CD4-positive, alpha-beta T cell treated with Interleukin-1 beta for 1 hour (primary cell): Measurements from ENCODE around the gene SNAP91.
A peak's percentile ranks its signal among the peaks of the same experiment; 100 is the strongest.
"Not testable (repeated sequence)": the region's sequence is repeated elsewhere in the genome, so short reads cannot be mapped to it uniquely, and the experiment has no call there.

Source experiments
- DNase-seq, 2 donors: peaks; one replicate each; pipeline ENCODE4 v3.0.0-alpha.2; 2020 to 2022

Gene SNAP91

DNA sequence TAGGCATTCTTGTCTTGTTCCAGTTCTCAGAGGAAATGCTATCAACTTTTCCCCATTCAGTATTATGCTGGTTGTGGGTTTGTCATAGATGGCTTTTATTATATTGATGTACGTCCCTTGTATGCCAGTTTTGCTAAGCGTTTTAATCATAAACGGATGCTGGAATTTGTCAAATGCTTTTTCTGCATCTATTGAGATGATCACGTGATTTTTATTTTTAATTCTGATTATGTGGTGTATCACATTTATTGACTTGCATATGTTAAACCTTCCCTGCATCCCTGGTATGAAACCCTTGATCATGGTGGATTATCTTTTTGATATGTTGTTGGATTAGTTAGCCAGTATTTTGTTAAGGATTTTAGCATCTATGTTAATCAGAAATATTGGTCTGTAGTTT, 79.0 kb downstream of the SNAP91 start:
- not testable (repeated sequence) for DNase-seq

DNA sequence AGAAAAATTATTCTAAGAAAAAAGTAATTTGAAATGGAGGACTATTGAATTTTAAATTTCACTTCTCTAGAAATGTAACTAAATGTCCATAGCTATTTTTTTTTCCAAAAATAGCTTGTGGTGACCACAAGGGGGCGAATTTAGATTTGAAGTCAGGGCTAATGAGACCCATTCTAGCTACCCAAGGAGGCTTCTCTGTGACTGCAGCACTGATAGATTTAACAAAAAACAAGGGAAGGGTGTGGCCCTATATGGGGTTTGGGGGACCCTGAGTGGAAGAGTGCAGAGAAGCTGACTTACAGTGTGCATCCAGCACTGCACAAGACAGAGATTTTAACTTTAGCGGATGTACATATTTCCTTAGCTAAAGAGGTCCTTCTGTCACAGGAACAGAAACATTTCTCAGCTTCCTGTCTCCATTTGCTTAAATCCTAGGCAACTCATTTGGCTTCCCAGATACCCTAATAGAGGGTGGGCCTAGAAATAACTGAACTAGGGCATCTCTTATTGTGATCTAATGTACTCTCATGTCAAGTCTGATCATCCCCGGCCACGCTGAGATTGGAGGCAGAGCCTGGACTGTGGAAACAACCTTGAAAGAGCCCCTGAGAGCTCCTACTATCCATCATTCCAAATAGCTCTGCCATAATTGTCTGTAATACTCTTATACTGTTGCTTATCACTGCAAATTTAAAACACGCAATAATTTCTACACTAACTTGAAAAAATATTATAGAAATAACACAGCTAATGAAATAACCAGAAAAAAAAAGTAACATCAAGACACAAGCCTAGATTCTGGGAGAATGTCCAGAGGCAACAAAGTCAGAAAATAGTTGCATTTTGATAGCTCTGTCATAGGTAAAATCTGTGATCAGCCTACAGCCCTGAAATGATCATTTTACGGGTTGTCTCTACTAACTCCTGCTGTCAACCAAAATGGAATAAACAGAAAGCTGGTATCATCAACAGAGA, 93.6 kb downstream of the SNAP91 start:
- peak in 1 of 2 donors; percentile 11 for DNase-seq

DNA sequence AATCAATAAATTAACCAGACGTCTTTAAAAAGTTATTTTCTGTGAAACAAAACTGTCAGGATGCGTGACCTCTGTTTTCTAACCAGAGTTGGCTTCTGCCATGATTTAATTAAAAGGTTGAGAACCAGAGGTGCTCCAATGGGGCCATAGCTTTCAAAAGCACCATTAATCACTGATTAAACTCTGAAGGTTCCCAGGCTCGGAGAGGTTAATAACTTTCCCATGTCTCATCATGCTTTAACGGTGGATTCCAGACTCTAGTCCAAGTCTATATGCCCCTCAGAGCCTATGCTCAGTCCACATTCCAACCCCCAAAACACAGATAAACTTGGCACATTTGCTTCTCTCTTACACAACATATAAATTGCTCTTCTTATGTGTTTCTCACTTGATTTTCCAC, 95.5 kb downstream of the SNAP91 start:
- no peak for DNase-seq

GRCh38 chr6:83609248-83609647, 99.7 kb downstream of the SNAP91 start:
- no peak for DNase-seq

DNA sequence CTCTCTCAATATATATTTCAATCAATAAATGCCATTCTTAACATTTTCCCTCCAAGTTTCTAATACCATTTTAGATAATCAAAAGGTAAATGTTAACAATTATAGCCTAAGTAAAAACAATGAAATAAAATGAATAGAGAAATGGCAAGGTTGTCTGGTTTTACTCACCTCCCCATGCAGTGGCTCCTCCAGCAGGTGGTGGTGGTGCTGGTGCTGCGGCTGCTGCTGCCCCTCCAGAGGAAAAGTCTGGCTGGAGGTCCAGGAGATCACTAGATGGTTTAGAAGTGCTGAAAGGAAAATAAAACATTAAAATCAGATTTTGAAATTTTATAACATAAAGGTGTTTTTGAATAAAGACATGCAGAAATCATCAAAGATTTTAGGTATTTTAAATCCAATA, 103.4 kb downstream of the SNAP91 start:
- no peak for DNase-seq

DNA sequence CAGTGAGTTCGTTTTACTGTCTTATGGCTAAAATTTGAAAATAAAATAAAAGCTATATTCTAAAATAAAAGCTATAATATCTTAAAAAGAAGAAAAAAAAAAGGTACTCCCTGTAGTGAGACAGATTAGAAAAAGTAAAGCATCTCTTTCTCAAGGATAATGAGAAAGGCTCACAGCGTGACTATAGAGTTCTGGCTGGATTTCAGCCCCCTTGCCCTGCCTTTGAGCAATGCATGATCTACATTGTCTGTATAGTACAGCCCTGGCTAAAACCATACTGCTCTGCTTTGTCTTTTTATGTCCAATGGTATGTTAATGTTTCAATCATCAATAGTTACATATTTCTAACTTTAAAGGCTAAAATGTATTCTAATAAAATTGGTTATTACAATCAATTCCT, 105.3 kb downstream of the SNAP91 start:
- DNase-seq = no peak

- no peak for DNase-seq
Measured at GRCh38 chr6:83601119-83601518, 107.8 kb downstream of the SNAP91 start.

- DNase-seq = no peak
Measured at GRCh38 chr6:83600459-83600858, 108.4 kb downstream of the SNAP91 start.

DNA sequence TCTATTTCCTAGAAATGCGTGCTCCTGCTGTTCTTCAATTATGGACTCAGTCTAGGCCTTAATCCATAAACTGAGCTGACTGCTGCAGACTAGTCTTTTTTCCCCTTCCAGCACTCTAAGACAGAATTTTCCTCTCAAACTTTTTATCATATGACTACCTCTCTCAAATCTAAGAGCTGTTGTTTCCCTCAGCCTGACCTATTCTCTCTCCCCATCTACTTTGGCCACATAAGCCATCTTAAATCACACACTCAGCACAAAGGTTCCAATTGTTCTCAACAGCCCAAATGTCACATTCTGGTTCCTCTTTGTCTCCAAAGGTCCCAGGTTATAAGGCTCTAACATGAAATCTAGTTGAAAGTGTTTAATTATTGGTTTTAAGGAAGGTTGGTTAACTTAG, 111.4 kb downstream of the SNAP91 start:
- no peak for DNase-seq

DNA sequence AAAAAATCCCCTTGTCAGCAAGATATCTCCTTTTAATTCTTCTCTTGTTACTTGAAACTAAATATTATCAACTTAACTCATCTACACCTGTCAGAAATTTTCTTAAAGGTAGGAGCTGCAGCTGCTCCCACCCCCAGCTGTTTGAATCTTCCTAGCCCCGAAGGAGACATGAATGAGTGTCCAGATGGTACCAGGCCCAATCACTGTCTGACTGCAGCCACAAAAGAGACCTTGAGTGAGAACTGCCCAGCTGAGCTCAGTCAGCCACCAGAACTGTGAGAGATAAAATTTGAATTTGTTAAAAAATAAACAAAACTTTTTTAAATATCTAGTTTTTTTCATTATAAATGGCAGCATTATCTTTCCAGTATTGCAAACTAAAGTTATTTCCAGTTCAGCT, 111.8 kb downstream of the SNAP91 start:
- no peak for DNase-seq

DNA sequence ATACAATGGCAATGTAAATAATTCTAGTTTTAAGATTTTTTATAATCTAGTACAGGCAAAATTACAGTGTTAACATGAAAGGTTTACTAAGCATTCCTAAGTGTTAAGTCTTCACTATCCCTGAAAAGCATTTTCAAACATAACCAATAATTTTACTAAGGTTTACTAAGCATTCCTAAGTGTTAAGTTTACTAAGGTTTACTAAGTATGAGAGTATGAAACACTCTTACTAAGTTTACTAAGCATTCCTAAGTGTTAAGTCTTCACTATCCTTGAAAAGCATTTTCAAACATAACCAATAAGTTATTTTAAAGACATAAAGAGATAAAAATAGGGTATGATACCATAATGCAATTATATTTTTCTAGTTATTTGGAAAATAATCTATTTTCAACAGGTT, 114.0 kb downstream of the SNAP91 start:
- DNase-seq = no peak

DNA sequence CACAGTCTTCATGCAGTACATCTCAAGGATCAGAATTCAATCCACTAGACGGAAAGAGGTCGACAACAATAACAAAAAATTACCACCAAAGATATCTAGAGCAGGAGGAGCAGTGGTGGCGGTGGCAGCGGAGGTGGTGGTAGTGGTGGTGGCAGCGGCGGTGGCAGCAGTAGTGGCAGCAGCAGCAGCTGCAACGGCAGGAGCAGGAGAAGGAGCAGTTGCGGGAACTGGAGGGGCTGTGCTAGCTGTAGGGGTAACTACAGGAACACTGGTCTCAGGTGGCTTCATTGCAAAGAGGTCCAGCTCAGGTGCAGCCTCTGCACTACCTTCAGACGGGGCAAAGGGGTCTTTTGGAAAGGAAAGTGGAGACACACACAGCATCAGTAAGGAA, 115.5 kb downstream of the SNAP91 start:
- DNase-seq = no peak

DNA sequence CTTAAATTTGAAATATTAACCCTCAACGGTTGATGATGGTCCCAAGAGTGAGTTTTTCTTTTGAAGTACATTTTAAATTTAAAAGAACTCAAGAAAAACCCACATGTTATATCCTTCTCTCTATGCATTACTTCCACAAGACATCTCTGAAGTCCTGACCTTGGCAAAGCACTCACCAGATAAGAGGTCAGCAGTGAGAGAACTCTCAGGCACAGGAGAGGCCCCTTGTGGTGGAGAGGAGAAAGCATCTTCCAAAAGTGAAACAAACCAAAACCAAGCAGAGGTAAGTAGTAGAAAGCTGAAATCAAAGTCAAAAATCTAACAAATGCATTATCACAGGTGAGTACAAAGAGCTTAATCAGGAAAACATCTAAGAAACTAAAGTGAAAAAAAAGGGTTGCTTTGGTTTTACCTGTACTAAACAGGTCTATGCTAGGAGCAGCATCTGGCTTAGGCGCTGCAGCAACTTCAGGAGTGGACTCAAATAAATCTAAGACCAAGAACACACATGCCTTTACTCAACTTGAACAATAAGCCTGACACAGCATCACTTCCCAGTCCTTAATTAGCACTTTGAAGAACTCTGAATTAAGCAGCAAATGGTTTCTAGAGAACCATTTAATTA, 116.0 kb downstream of the SNAP91 start:
- DNase-seq = peak in 1 of 2 donors; percentile 4

- DNase-seq = no peak
Measured at GRCh38 chr6:83590416-83590815, 118.5 kb downstream of the SNAP91 start.

- no peak for DNase-seq
Measured at GRCh38 chr6:83589076-83589475, 119.8 kb downstream of the SNAP91 start.

GRCh38 chr6:83578057-83578456, 130.8 kb downstream of the SNAP91 start:
- no peak for DNase-seq

DNA sequence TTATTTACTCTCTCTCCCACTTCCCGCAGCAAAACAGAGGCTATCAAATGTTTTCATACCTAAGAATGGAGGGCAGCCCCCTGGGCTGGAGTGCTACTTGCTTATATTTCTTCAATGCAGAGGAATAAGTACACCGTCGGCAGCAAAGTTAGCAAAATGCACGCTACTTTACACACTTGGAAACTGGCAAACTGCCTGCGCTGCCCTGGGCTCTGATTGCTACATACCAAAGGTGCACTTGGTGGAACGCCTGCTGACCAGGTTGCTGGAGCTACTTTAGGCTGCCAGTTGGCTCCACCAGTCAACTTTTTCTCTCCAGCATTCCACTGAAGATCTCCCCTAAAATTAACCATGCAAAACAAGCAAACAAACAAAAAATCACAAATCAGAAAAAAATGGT, 134.1 kb downstream of the SNAP91 start:
- no peak for DNase-seq

DNA sequence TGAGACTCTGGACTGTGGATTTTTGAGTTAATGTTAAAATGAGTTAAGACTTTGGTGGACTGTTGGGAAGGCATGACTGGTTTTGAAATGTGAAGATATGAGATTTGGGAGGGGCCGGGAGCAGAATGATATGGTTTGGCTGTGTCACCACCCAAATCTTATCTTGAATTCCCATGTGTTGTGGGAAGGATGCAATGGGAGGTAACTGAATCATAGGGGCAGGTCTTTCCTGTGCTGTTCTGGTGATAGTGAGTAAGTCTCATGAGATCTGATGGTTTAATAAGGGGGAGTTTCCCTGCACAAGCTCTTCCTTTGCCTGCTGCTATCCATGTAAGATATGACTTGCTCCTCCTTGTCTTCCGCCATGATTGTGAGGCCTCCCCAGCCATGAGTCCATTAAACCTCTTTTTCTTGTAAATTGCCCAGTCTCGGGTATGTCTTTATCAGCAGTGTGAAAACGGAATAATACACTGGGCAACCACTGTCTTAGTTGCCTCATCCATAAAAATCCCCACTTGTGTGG, 137.2 kb downstream of the SNAP91 start:
- not testable (repeated sequence) for DNase-seq

- no peak for DNase-seq
Measured at GRCh38 chr6:83558975-83559374, 149.9 kb downstream of the SNAP91 start.

GRCh38 chr6:83556871-83557270, 152.0 kb downstream of the SNAP91 start:
- DNase-seq = no peak

DNA sequence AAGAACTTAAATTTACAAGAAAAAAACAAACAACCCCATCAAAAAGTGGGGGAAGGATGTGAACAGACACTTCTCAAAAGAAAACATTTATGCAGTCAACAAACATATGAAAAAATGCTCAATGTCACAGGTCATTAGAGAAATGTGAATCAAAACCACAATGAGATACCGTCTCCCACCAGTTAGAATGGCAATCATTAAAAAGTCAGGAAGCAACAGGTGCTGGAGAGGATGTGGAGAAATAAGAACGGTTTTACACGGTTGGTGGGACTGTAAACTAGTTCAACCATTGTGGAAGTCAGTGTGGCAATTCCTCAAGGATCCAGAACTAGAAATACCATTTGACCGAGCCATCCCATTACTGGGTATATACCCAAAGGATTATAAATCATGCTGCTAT, 157.2 kb downstream of the SNAP91 start:
- not testable (repeated sequence) for DNase-seq

GRCh38 chr6:83550482-83550881, 158.4 kb downstream of the SNAP91 start:
- DNase-seq = not testable (repeated sequence)

- DNase-seq = peak; percentile 1 to 4
Measured at GRCh38 chr6:83546636-83547035, 162.3 kb downstream of the SNAP91 start.

DNA sequence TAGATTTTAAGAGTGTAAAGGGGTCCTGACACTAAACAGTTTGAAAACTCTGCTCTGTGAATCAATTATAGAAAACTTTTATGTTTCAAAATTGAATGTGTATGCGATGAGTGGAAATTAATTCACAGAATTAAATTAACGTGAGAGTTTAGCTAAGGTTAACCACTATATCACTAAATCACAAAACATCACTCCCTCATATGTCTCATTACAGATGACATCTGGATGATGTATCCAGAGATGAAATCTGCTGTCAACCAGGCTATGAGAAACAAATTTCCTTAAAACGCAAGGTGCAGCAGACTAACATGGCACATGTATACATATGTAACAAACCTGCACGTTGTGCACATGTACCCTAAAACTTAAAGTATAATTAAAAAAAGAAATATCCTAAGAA, 169.2 kb downstream of the SNAP91 start:
- DNase-seq = no peak
